Measurements from ENCODE around the gene ISX. TPM values are rescaled to one million over a fixed set of nuclear protein-coding genes. Genes with fewer than 3 reads are reported as not detected.

The ISX gene
- total RNA-seq, 2 experiments from 2014 or later = not detected

GRCh38 chr22:35104491-35104890 lies 38.5 kb downstream of the ISX start:
- ChIA-PET POLR2A (no interaction called here), CTCF (interaction anchor here (0.9 kb wide), 1 partner anchor 46 kb away, joined by 5 read pairs; no protein-coding TSS in a partner anchor)
- Mint-ChIP-seq H3K36me3 (ENCODE audit: low read depth) (no peaks in the 10 kb centered on the region), H3K4me1 (ENCODE audit: low read depth) (no peaks in the 10 kb centered on the region), H3K27ac (no peak overlapping the region), H3K27me3 (peaks cover 14% of the 10 kb centered on the region), H3K4me3 (no peak overlapping the region), H3K9me3 (peaks cover 5% of the 10 kb centered on the region)
- intact Hi-C loops (cut with micrococcal nuclease) = no loop called here
- DNase-seq = no peak
- TF ChIP-seq, protein P1, sequence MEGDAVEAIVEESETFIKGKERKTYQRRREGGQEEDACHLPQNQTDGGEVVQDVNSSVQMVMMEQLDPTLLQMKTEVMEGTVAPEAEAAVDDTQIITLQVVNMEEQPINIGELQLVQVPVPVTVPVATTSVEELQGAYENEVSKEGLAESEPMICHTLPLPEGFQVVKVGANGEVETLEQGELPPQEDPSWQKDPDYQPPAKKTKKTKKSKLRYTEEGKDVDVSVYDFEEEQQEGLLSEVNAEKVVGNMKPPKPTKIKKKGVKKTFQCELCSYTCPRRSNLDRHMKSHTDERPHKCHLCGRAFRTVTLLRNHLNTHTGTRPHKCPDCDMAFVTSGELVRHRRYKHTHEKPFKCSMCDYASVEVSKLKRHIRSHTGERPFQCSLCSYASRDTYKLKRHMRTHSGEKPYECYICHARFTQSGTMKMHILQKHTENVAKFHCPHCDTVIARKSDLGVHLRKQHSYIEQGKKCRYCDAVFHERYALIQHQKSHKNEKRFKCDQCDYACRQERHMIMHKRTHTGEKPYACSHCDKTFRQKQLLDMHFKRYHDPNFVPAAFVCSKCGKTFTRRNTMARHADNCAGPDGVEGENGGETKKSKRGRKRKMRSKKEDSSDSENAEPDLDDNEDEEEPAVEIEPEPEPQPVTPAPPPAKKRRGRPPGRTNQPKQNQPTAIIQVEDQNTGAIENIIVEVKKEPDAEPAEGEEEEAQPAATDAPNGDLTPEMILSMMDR (IDR thresholded peaks at IDR 0.05) = no peak
- no peak for ATAC-seq

- CTCF ChIA-PET = no interaction called here
- Mint-ChIP-seq H3K36me3 (ENCODE audit: low read depth) (no peaks in the 10 kb centered on the region), H3K4me3 (no peak overlapping the region), H3K27me3 (peaks cover 16% of the 10 kb centered on the region), H3K9me3 (peaks cover 5% of the 10 kb centered on the region), H3K27ac (no peak overlapping the region), H3K4me1 (ENCODE audit: low read depth) (no peaks in the 10 kb centered on the region)
- ATAC-seq = no peak
- POLR2A ChIA-PET = no interaction called here
- intact Hi-C loops (cut with micrococcal nuclease) = no loop called here
- no peak for DNase-seq
- TF ChIP-seq, protein P1 (IDR thresholded peaks at IDR 0.05) = no peak
Measured at GRCh38 chr22:35109616-35110015, 43.7 kb downstream of the ISX start.

DNA sequence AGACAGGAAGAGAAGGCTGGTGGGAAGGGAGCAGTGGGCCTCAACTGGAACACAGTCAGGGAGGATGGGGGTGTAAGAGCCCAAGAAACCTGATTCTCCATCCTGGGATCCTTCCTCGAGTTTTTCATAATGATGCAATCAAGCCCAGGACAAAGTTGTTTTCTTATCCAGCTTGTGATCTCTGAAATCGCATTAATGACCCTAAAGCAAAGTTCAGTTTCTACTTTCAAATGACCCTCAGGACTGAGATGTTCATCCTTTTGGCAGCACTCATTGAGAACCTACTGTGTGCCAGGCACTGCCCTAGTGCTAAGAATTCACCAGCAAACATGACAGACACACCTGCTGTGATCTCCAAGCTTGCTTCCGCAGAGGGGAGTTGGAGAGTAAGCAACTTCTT lies 45.3 kb downstream of the ISX start:
- Mint-ChIP-seq H3K4me3 (no peak overlapping the region), H3K36me3 (ENCODE audit: low read depth) (no peaks in the 10 kb centered on the region), H3K9me3 (peaks cover 5% of the 10 kb centered on the region), H3K27ac (no peak overlapping the region), H3K27me3 (peaks cover 16% of the 10 kb centered on the region), H3K4me1 (ENCODE audit: low read depth) (no peaks in the 10 kb centered on the region)
- intact Hi-C loops (cut with micrococcal nuclease) = no loop called here
- ChIA-PET POLR2A (no interaction called here), CTCF (no interaction called here)
- ATAC-seq (no peak), DNase-seq (no peak)
- TF ChIP-seq, protein P1 (IDR thresholded peaks at IDR 0.05) = no peak

- H3K4me3 Mint-ChIP-seq = no peak overlapping the region
- DNase-seq (no peak), ATAC-seq (no peak)
- ChIA-PET POLR2A (no interaction called here), CTCF (no interaction called here)
- H3K9me3 Mint-ChIP-seq = no peaks in the 10 kb centered on the region
- no peak overlapping the region for H3K27ac Mint-ChIP-seq
- intact Hi-C loops (cut with micrococcal nuclease) = no loop called here
- peaks cover 6% of the 10 kb centered on the region for H3K27me3 Mint-ChIP-seq
- H3K36me3 Mint-ChIP-seq (ENCODE audit: low read depth) = no peaks in the 10 kb centered on the region
- TF ChIP-seq, protein P1 (IDR thresholded peaks at IDR 0.05) = no peak
- no peaks in the 10 kb centered on the region for H3K4me1 Mint-ChIP-seq (ENCODE audit: low read depth)
Measured at GRCh38 chr22:35113341-35113740, 47.4 kb downstream of the ISX start.

DNA sequence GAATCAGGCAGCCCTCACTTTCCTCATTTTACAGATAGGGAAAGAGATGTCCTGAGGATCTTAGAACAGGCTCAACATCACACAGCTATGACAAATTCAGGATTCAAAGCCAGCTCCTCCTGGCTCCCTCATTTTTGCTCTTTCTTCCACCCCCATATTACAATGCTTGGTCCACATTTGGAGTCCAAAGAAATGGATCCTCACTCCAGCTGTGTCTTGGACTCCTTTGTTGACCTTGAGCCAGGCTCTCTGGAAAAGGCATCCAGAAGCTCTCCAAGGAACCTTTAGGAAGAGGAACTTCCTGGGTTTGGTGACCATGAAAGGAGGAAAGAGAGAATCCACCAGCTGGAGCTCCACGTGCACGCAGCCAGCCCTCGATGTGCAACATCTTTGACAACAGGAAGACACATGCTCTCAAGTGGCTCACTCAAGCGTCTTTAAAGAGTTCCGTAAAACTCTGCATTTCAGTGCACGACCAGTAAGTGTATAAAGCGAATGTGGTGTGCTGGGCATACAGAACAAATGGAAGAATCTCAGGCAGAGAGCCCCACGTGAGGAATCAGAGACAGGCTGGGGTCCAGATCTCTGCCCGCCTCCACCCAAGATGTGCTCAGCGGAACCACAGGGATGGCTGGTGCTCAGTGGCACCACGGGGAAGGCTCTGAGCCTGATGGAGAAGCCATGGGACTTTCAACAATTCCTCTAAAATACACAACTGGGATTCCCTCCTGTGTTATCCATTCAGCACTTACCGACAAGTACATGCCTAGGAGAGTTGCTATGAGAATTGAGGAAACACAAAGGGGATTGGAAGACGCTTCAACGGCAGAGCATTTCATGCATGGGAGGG lies 48.4 kb downstream of the ISX start:
- peaks cover 4% of the 10 kb centered on the region for H3K27me3 Mint-ChIP-seq
- no peaks in the 10 kb centered on the region for H3K36me3 Mint-ChIP-seq (ENCODE audit: low read depth)
- DNase-seq (no peak), ATAC-seq (no peak)
- ChIA-PET POLR2A (no interaction called here), CTCF (no interaction called here)
- H3K4me3 Mint-ChIP-seq = no peak overlapping the region
- no peaks in the 10 kb centered on the region for H3K9me3 Mint-ChIP-seq
- intact Hi-C loops (cut with micrococcal nuclease) = no loop called here
- H3K4me1 Mint-ChIP-seq (ENCODE audit: low read depth) = no peaks in the 10 kb centered on the region
- TF ChIP-seq, protein P1 (IDR thresholded peaks at IDR 0.05) = no peak
- H3K27ac Mint-ChIP-seq = no peak overlapping the region

Measured in activated CD8-positive, alpha-beta T cell treated with anti-CD3 and anti-CD28 coated beads for 36 hours (primary cell).